Activated T-cell treated with anti-CD3 and anti-CD28 coated beads for 4 hours (primary cell): ENCODE results near the gene GALNT4.

Experiments used
- DNase-seq: peaks from one replicate; pipeline ENCODE4 v3.0.0-alpha.2; 2020

Gene GALNT4

GRCh38 chr12:89528434-89528833 is 3.8 kb upstream of the GALNT4 start:
- no peak for DNase-seq

GRCh38 chr12:89525824-89526770 is 1.5 kb upstream of the GALNT4 start, which contains the start of gene POC1B:
POC1B (minus strand) TSS chr12:89526047; CDS start chr12:89525895, 152 bp downstream.
- DNase-seq, result peak; percentile 49

- peak; percentile 12 for DNase-seq
Observed at GRCh38 chr12:89525305-89525823, 768 bp upstream of the GALNT4 start.

- no peak for DNase-seq
Observed at GRCh38 chr12:89523843-89524540, 604 bp downstream of the GALNT4 start.

- DNase-seq, result no peak
Observed at GRCh38 chr12:89523393-89523792, 1.2 kb downstream of the GALNT4 start.

GRCh38 chr12:89521364-89522223 is 3.0 kb downstream of the GALNT4 start:
- DNase-seq, result no peak

- DNase-seq, result no peak
Observed at GRCh38 chr12:89517720-89518119, 6.9 kb downstream of the GALNT4 start.

GRCh38 chr12:89516633-89517032 is 8.0 kb downstream of the GALNT4 start:
- no peak for DNase-seq

- DNase-seq, result no peak
Observed at GRCh38 chr12:89514751-89515150, 9.8 kb downstream of the GALNT4 start.

- DNase-seq, result no peak
Observed at GRCh38 chr12:89513544-89513943, 11.1 kb downstream of the GALNT4 start.

- DNase-seq, result no peak
Observed at GRCh38 chr12:89507015-89507824, 17.4 kb downstream of the GALNT4 start.

- DNase-seq, result no peak
Observed at GRCh38 chr12:89506050-89506449, 18.5 kb downstream of the GALNT4 start.

- no peak for DNase-seq
Observed at GRCh38 chr12:89504560-89505346, 19.8 kb downstream of the GALNT4 start.

GRCh38 chr12:89501793-89502192 is 22.8 kb downstream of the GALNT4 start:
- no peak for DNase-seq

GRCh38 chr12:89499857-89500256 is 24.7 kb downstream of the GALNT4 start:
- DNase-seq, result no peak

GRCh38 chr12:89497467-89497866 is 27.1 kb downstream of the GALNT4 start:
- no peak for DNase-seq

- no peak for DNase-seq
Observed at GRCh38 chr12:89497005-89497404, 27.6 kb downstream of the GALNT4 start.

GRCh38 chr12:89494411-89495231 is 30.0 kb downstream of the GALNT4 start:
- DNase-seq, result no peak

GRCh38 chr12:89493670-89494302 is 30.8 kb downstream of the GALNT4 start:
- DNase-seq, result no peak

- no peak for DNase-seq
Observed at GRCh38 chr12:89492883-89493282, 31.7 kb downstream of the GALNT4 start.
